Amniotic epithelial cell (primary cell): ENCODE measurements around the gene SOS2.
A peak's percentile ranks its signal among the peaks of the same experiment; 100 is the strongest.

Experiments used
- DNase-seq: peaks from one replicate; pipeline ENCODE4 v3.0.0-alpha.2; 2010; ENCODE audit warnings: low read depth

The SOS2 gene

DNA sequence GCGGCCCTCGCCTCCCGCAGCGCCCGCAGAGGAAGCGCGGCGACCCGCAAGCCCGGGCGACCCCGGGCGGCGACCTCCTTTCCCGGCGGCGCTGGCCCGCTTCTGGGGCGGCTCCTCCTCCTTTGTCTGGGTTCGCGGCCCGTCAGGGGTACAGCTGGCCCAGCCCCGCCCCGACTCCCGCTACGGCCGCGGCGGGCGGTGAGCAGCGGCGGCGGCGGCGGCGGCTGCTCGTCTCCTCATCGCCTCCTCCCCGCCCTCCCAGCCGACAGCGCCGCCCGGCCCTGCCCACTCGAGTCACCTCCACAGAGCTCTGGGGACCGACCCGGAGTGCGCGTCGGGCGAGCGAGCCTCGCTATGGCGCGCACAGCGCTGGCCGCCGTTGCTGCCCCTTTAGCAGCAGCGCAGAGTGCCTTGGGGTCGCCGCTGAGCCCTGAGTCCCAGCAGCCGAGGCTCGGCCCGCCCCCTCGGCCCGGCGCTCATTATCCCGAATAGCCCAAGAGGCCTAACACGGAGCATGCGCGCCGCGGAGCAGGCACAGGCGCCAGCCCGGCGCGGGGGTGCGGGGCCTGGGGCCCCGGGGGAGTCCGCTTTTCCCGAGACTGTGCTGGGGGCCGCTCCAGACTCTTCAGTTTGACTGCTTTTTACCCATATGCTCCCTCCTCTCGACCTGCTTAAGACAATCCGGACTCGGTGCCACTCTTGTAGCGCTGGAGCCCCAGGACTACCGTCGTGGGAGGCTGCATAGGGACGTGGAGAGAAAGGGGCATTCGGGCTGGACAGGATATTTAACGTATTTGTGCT, at the start of gene SOS2:
Gene SOS2 (minus strand): TSS at position 104 of the 801 bp plus-strand sequence. CDS start 295 bp downstream, outside the sequence.
- DNase-seq = peak; percentile 68

DNA sequence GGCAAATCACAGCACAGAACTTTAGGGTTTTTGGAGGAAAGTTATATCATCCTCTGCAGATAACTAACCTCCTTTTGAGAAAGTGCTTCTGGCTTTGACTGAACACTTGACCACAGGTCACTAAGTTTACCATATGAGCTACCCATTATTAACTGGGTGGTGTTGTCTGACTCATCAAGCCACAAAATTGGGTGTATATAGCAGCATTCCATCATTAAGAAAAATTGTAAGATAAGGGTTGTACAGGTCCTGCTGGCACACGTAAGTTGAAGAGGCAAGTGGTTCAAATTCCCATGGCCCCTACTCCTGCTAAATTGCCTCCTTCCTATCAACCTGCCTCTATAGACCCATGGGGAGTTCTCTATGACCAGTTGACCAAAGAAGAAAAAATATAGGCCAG, 41.1 kb upstream of the SOS2 start:
- peak; percentile 17 for DNase-seq

- DNase-seq = no peak
Observed at GRCh38 chr14:50270932-50271331, 39.6 kb upstream of the SOS2 start.

DNA sequence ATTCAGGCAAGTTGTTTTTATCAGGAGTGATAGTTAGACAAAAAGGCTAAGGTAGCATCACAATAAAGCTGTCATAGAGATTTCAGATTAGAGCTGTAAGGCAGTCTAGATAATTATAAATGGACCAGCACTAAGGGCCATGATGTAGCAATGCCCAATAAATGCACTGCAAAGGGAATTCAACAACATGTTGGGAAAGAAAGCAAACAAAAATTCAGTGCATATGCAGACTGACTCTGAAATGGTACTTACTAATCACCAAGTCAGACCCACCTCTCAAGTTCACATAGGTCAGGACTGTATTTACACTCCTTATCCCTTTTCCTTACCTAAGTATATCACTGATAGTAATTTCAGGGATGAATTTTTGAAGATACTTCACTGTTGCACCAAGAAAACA, 33.7 kb upstream of the SOS2 start:
- DNase-seq = no peak

DNA sequence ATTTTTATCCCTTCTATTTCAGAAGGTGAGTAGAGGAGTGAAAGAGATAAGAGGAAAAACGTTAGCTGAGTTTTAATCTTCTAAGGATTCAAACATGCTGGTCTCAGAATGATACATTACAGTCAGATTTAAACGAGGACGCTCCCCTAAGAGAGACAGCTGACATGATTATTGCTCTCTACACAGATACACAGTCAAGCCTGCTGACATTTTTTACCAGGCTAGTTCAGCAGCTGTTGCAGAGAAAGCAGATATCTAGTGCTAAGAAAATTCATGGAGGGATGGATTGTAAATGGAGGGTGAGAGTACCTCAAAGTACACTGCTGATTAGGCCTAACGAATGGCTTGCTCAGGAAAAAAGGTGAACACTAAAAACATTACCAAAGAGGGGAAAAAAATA, 31.9 kb upstream of the SOS2 start:
- no peak for DNase-seq

GRCh38 chr14:50262865-50263264, 31.5 kb upstream of the SOS2 start:
- DNase-seq = no peak

GRCh38 chr14:50260511-50260910, 29.1 kb upstream of the SOS2 start:
- DNase-seq = peak; percentile 53

DNA sequence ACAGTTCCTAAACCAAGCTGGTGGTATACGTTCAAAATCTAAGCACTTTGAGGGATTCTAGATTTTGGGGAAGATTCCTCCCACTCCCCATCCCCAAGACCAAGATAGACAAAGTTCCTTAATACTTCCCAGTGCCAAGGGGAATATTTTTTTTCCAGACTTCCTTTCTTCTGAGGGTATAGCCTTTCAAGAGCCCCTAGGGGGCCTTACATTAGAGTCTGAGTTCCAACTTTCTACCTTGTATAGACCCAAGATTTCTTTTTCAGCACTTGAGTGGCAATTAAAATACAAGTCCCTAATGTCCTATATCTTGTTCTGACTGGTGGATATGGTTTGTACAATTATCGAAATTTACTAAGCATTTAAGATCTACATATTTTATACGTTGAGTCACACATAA, 28.7 kb upstream of the SOS2 start:
- DNase-seq = no peak

DNA sequence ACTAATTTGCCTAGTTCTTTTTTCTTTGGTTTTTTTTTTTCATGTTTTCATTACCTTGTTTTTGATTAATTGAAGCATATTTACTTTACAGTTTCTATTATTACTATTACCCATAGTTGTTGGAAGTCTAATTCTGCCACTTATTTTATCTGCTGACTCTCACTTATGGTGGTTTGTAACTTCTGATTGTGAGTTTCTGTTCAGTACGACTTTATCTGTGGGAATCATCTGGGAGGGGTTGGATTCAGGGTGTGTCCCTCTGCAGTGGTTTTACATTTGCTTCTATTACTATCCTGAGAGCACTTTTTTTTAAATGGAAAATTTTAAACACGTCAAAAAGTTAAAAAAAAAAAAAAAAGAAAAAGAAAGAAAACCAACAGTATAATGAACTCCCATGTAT, 26.4 kb upstream of the SOS2 start:
- no peak for DNase-seq

DNA sequence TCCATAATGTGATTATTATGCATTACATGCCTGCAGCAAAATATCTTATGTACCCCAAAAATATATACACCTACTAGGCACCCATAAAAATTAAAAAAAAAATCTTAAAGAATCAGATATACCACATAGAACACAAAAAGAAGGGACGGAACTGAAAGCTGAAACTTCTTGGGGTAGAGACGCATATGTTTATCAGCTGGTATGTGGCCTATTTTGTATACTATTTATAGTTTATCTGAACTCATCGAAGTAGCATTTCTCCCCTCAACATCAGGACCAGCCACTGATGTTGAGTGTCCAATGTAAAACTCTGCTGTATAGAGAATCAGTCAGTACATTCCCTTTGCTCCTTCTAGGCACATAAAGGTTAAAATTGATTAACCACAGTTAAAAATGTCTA, 22.9 kb upstream of the SOS2 start:
- no peak for DNase-seq

DNA sequence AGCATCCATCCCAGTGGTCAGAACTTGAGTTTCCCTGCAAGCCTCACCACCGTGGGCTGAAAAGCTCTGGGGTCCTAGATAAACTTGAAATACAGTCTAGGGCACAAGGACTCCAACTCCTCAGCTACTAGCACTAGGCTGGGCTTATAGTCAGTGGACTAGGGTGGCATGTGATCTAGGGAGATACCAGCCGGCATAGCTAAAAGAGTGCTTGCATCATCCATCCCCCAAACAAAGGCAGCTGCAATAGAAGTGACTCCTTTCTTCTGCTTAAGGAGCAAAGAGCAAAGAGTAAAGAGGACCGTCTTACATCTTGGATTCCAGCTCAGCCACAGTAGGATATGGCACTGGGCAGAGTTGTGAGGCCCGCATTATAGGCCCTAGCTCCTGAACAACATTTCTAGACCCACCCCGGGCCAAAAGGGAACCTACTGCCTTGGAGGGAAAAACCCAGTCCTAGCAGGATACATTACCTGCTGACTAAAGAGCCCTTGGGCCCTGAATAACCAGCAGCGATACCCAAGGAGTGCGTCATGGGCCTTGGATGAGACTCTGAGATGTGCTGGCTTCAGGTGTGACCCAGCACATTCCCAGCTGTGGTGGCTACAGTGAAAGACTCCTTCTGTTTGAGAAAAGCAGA, 17.9 kb upstream of the SOS2 start:
- no peak for DNase-seq

- no peak for DNase-seq
Observed at GRCh38 chr14:50247245-50247644, 15.9 kb upstream of the SOS2 start.

- peak; percentile 38 for DNase-seq
Observed at GRCh38 chr14:50242566-50243310, 11.4 kb upstream of the SOS2 start.

DNA sequence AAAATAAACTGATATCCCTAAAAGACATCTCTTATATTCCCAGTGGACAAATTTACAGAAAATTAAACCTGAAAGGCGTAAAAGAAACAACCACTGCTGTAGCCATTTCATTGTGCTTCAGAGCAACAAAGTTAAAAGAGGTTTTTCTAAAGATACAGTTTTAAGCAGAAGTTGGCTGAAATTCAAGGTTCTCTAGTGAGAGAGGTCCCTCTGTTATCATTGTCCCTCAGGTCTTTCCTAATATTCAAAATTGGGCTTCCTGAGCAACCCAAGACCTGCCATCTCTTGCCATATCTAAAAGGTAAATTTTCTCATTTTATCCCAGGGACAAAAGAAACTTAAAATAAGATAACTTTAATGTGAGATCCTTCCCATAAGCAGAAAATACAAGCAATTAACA, 10.7 kb upstream of the SOS2 start:
- no peak for DNase-seq

DNA sequence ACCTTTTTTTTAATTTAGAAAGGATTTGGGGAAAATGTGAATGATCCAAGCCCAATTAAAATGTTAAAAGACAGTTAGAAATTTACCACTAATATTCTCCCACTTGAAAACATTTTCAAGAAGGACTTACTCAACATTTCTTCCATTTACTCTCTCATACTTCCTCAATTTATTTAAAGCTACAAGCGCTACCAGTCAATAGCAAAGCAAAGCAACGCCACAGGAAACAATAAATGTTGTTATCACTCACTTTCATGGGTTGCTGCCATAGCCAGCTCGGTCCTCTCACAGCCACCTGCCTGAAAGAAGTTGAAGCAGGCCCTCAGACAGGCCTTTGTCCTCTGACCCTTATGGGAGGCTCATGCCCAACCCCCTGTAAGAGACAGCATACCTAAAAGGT, 6.0 kb upstream of the SOS2 start:
- no peak for DNase-seq

DNA sequence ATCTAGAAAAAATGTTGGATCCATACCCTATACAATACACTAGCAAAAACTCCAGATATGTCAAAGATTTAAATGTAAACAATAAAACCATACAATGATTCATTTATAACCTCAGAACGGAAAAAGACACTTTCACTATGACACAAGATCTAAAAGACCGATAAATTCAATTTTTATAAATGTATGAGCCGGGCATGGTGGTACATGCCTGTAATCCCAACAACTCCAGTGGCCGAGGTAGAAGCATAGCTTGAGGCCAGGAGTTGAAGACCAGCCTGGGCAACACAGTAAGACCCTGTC, 2.5 kb upstream of the SOS2 start:
- DNase-seq = no peak

GRCh38 chr14:50233166-50233950, 2.0 kb upstream of the SOS2 start:
- no peak for DNase-seq

GRCh38 chr14:50232276-50232642, 881 bp upstream of the SOS2 start:
- DNase-seq = no peak

GRCh38 chr14:50230701-50231474, 490 bp downstream of the SOS2 start:
- DNase-seq = peak; percentile 67

DNA sequence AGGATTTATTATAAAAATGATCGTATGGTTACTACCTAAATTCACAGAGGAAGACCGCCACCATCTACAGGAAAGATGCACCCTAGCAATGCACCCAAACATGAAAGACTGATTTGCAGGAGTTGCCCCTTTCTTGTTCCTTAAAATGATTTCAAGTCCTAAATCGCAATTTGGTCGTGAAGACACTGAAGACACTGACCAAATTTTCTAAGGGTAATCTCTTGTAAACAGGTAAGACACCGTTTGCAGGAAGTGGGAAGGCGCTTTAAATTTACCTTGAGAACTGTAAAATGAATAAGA, 1.0 kb downstream of the SOS2 start:
- DNase-seq = no peak

GRCh38 chr14:50229681-50230080, 1.7 kb downstream of the SOS2 start:
- no peak for DNase-seq

- no peak for DNase-seq
Observed at GRCh38 chr14:50228313-50228712, 3.1 kb downstream of the SOS2 start.
